HEK293T (cell line): ENCODE results near the gene CHST15.

ENCODE experiments used
- ARNT ChIP-seq: fragments of 450-650 bp; IDR thresholded peaks from 2 replicates; pipeline ENCODE4 v1.6.1; 2017; ENCODE audit warnings: mild to moderate bottlenecking
- BHLHE40 ChIP-seq: fragments of 450-650 bp; IDR thresholded peaks from 2 replicates; pipeline ENCODE4 v1.6.1; 2016; ENCODE audit warnings: mild to moderate bottlenecking, moderate library complexity, borderline replicate concordance
- ELF4 ChIP-seq: fragments of 450-650 bp; IDR thresholded peaks from 2 replicates; pipeline ENCODE4 v1.6.1; 2017; ENCODE audit warnings: antibody characterized with exemption
- FOXM1 ChIP-seq: fragments of 450-650 bp; IDR thresholded peaks from 2 replicates; pipeline ENCODE4 v1.6.1; 2017; ENCODE audit warnings: mild to moderate bottlenecking, borderline replicate concordance
- HDGF ChIP-seq: fragments of 450-650 bp; IDR thresholded peaks from 2 replicates; pipeline ENCODE4 v1.6.1; 2017; ENCODE audit warnings: antibody characterized with exemption, borderline replicate concordance
- L3MBTL2 ChIP-seq: fragments of 450-650 bp; conservative IDR thresholded peaks from 2 replicates; pipeline ENCODE4 v1.6.1; 2016; ENCODE audit warnings: mild to moderate bottlenecking
- SP1 ChIP-seq: fragments of 450-650 bp; IDR thresholded peaks from 2 replicates; pipeline ENCODE4 v1.6.1; 2017
- SUZ12 ChIP-seq: fragments of 450-650 bp; IDR thresholded peaks from 2 replicates; pipeline ENCODE4 v1.6.1; 2016; ENCODE audit warnings: mild to moderate bottlenecking
- TARDBP ChIP-seq: fragments of 450-650 bp; IDR thresholded peaks from 2 replicates; pipeline ENCODE4 v1.6.1; 2016

DNA sequence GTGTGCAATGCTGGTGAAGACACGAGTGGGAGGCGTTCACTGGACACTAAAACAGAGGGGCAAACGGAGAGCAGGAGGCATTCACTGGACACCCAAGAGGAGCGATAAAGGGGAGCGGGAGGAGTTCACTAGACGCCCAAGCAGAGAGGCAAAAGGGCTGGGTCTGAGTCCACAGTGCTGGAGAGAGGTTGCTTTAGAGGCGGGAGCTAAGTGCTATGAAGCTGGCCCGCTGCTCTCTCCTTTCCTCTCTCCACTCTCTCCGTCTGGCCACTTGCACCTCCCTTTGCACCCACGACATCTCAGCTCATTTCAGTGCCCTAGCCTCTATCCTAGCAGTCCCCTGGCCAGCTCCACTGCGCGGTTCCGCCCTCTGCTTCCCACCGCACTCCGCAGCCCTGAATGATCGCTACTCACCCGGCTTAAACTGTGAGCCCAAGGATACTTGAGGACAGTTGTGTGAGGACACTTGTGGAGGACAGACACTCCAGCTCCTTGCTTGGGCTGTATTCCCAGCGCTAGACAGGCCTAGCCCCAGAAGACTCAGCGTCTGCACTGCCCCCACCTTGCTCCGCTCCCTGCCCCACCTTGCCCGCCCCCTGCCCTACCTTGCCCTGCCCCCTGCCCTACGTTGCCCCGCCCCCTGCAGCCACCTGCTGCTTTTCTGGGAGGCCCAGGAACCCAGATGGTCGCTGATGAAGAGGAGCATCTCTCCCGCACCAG lies 123.0 kb downstream of the CHST15 start:
- TF ChIP-seq L3MBTL2, result no peak
- TF ChIP-seq SP1, result no peak
- TF ChIP-seq FOXM1, result no peak
- TF ChIP-seq BHLHE40, result no peak
- no peak for TF ChIP-seq HDGF
- no peak for TF ChIP-seq TARDBP
- no peak for TF ChIP-seq ARNT
- TF ChIP-seq SUZ12, result no peak
- no peak for TF ChIP-seq ELF4
